ENCODE measurements around the gene PIP5K1B. TPM values are rescaled to one million over a fixed set of nuclear protein-coding genes. Genes with fewer than 3 reads are reported as not detected.

Gene PIP5K1B
- total and polyA plus RNA-seq, 10 of the 15 experiments (the other 5 are each of a cell fraction or from before 2014, with no cell fraction given), result 6.8 to 16.3 (median 10.6) TPM

DNA sequence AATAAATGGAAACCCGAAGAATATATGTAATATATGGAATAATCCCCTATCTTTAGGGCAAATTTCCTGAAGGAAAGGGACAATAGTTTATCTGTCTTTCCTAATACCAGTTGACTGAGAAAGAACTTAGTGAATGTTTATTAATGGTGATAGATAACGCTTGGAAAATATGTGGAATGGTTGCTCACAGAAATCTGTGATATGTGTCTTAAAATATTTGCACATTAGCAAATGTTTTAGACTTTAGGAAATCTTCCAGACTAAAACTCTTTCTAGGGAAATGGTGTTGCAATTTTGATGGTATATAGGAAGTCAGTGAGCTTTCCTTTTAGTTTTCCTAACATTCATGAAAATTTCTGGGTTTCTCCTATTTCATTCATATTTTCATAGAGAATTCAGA is 90.4 kb downstream of the PIP5K1B start (continued):
- TF ChIP-seq, protein P1, sequence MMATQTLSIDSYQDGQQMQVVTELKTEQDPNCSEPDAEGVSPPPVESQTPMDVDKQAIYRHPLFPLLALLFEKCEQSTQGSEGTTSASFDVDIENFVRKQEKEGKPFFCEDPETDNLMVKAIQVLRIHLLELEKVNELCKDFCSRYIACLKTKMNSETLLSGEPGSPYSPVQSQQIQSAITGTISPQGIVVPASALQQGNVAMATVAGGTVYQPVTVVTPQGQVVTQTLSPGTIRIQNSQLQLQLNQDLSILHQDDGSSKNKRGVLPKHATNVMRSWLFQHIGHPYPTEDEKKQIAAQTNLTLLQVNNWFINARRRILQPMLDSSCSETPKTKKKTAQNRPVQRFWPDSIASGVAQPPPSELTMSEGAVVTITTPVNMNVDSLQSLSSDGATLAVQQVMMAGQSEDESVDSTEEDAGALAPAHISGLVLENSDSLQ (IDR thresholded peaks at IDR 0.05), result no peak
- TF ChIP-seq DPF2 (IDR thresholded peaks at IDR 0.05) (no peak), RUNX3 (IDR thresholded peaks at IDR 0.05; ENCODE audit: low read length) (no peak), NBN (IDR thresholded peaks at IDR 0.05) (no peak), NR2F1 (conservative IDR thresholded peaks at IDR 0.05) (no peak), ZNF207 (IDR thresholded peaks at IDR 0.05; ENCODE audit: borderline replicate concordance) (no peak)
- TF ChIP-seq, protein P2, sequence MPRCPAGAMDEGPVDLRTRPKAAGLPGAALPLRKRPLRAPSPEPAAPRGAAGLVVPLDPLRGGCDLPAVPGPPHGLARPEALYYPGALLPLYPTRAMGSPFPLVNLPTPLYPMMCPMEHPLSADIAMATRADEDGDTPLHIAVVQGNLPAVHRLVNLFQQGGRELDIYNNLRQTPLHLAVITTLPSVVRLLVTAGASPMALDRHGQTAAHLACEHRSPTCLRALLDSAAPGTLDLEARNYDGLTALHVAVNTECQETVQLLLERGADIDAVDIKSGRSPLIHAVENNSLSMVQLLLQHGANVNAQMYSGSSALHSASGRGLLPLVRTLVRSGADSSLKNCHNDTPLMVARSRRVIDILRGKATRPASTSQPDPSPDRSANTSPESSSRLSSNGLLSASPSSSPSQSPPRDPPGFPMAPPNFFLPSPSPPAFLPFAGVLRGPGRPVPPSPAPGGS (IDR thresholded peaks at IDR 0.05; ENCODE audit: borderline replicate concordance, insufficient read depth, low read depth, low read length, poor library complexity, severe bottlenecking), result no peak
- TF ChIP-seq, protein P3, sequence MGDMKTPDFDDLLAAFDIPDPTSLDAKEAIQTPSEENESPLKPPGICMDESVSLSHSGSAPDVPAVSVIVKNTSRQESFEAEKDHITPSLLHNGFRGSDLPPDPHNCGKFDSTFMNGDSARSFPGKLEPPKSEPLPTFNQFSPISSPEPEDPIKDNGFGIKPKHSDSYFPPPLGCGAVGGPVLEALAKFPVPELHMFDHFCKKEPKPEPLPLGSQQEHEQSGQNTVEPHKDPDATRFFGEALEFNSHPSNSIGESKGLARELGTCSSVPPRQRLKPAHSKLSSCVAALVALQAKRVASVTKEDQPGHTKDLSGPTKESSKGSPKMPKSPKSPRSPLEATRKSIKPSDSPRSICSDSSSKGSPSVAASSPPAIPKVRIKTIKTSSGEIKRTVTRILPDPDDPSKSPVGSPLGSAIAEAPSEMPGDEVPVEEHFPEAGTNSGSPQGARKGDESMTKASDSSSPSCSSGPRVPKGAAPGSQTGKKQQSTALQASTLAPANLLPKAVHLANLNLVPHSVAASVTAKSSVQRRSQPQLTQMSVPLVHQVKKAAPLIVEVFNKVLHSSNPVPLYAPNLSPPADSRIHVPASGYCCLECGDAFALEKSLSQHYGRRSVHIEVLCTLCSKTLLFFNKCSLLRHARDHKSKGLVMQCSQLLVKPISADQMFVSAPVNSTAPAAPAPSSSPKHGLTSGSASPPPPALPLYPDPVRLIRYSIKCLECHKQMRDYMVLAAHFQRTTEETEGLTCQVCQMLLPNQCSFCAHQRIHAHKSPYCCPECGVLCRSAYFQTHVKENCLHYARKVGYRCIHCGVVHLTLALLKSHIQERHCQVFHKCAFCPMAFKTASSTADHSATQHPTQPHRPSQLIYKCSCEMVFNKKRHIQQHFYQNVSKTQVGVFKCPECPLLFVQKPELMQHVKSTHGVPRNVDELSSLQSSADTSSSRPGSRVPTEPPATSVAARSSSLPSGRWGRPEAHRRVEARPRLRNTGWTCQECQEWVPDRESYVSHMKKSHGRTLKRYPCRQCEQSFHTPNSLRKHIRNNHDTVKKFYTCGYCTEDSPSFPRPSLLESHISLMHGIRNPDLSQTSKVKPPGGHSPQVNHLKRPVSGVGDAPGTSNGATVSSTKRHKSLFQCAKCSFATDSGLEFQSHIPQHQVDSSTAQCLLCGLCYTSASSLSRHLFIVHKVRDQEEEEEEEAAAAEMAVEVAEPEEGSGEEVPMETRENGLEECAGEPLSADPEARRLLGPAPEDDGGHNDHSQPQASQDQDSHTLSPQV (IDR thresholded peaks at IDR 0.05), result no peak
- TF ChIP-seq, protein P4, sequence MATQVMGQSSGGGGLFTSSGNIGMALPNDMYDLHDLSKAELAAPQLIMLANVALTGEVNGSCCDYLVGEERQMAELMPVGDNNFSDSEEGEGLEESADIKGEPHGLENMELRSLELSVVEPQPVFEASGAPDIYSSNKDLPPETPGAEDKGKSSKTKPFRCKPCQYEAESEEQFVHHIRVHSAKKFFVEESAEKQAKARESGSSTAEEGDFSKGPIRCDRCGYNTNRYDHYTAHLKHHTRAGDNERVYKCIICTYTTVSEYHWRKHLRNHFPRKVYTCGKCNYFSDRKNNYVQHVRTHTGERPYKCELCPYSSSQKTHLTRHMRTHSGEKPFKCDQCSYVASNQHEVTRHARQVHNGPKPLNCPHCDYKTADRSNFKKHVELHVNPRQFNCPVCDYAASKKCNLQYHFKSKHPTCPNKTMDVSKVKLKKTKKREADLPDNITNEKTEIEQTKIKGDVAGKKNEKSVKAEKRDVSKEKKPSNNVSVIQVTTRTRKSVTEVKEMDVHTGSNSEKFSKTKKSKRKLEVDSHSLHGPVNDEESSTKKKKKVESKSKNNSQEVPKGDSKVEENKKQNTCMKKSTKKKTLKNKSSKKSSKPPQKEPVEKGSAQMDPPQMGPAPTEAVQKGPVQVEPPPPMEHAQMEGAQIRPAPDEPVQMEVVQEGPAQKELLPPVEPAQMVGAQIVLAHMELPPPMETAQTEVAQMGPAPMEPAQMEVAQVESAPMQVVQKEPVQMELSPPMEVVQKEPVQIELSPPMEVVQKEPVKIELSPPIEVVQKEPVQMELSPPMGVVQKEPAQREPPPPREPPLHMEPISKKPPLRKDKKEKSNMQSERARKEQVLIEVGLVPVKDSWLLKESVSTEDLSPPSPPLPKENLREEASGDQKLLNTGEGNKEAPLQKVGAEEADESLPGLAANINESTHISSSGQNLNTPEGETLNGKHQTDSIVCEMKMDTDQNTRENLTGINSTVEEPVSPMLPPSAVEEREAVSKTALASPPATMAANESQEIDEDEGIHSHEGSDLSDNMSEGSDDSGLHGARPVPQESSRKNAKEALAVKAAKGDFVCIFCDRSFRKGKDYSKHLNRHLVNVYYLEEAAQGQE (IDR thresholded peaks at IDR 0.05; ENCODE audit: low read depth, low read length), result no peak
